Large intestine (tissue), 3 donors: ENCODE measurements around the gene DCTN2. TPM values are rescaled to one million over a fixed set of nuclear protein-coding genes. Genes with fewer than 3 reads are reported as not detected.
A peak's percentile ranks its signal among the peaks of the same experiment; 100 is the strongest.

Experiments used
- DNase-seq, 2 donors: peaks; one replicate each; pipeline versions ENCODE4 v3.0.0 to v3.0.0-alpha.2; 2013
- H3K27ac ChIP-seq: one replicate; pipeline ENCODE4 v1.5.1; 2013; ENCODE audit warnings: low read length
- H3K27me3 ChIP-seq: 2 replicates; pipeline ENCODE4 v1.6.1; 2013; ENCODE audit warnings: low read length; ENCODE audit not compliant: control insufficient read depth, insufficient read depth
- H3K36me3 ChIP-seq: 2 replicates; pipeline ENCODE4 v1.6.1; 2013; ENCODE audit warnings: low read length; ENCODE audit not compliant: control insufficient read depth, insufficient read depth
- H3K4me1 ChIP-seq: one replicate; pipeline ENCODE4 v1.6.1; 2013; ENCODE audit warnings: low read length; ENCODE audit not compliant: control insufficient read depth, insufficient read depth
- H3K4me3 ChIP-seq: one replicate; pipeline ENCODE4 v1.5.1; 2013; ENCODE audit warnings: low read length
- H3K9me3 ChIP-seq: one replicate; pipeline ENCODE4 v1.6.1; 2013; ENCODE audit warnings: mild to moderate bottlenecking, low read depth, low read length, moderate library complexity; ENCODE audit not compliant: control insufficient read depth
- WGBS: methylation state at CpG from one replicate; pipeline ENCODE4 v1.1.5; 2013; ENCODE audit warnings: low lambda C conversion rate; ENCODE audit not compliant: insufficient coverage; 5-methylcytosine and 5-hydroxymethylcytosine counted together
- polyA plus RNA-seq: library from polyadenylated mRNA; unstranded; fragments of 120-200 nt; gene quantifications from one replicate; pipeline ENCODE4 v1.2.1, GENCODE V29; 2013

The DCTN2 gene
- polyA plus RNA-seq, 1 donor: 136 TPM

DNA sequence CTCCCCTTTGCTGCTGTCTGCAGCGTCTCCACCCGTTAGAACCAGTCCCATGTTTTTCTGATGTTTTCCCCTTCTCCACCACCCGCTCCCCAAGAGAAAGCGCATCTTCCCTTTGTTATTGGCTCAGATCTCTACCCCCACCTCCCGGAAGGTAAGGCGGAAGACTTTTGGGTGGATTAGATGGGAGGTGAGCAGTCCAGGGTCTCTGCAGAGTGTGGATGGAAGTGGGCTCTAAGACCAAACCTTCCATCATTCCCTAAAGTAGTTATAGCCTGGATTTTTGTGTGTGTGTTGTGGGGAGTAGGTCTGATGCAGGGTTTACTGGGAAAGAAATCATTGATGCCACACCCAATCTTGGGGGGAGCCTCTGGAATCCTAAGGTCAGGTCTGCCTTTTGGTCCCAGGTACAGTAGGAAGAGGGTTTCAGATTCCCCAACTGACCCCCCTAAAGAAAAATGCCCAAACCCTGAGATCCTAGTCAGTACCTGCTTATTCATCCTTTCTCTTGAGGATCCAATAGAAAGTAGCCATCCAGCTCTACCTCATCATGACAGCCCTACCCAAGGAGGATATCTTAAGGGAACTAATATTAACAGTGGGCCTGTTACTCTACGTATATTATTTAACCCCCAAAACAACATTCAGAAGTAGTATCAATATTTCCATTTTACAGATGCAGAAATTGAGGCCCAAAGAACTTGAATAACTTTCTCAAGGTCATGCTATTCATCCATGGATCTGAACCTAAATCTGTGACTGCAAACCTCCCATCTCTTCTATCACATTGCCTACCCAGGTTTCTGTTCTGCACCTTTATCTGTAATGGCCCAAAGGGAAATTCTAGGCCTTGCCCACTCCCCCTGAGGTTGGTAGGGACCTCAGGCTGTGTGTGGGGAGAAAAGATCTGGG is 3.9 kb upstream of the DCTN2 start:
- H3K4me3 ChIP-seq: peak overlapping the region; percentile 27
- no peak overlapping the region for H3K27ac ChIP-seq
- H3K36me3 ChIP-seq: no peaks in the 10 kb centered on the region
- WGBS: no CpG with 5 or more reads among the region's 7 CpGs
- H3K4me1 ChIP-seq: peaks cover 8% of the 10 kb centered on the region
- H3K9me3 ChIP-seq: no peaks in the 10 kb centered on the region
- DNase-seq: no peak
- peaks cover 70% of the 10 kb centered on the region for H3K27me3 ChIP-seq

DNA sequence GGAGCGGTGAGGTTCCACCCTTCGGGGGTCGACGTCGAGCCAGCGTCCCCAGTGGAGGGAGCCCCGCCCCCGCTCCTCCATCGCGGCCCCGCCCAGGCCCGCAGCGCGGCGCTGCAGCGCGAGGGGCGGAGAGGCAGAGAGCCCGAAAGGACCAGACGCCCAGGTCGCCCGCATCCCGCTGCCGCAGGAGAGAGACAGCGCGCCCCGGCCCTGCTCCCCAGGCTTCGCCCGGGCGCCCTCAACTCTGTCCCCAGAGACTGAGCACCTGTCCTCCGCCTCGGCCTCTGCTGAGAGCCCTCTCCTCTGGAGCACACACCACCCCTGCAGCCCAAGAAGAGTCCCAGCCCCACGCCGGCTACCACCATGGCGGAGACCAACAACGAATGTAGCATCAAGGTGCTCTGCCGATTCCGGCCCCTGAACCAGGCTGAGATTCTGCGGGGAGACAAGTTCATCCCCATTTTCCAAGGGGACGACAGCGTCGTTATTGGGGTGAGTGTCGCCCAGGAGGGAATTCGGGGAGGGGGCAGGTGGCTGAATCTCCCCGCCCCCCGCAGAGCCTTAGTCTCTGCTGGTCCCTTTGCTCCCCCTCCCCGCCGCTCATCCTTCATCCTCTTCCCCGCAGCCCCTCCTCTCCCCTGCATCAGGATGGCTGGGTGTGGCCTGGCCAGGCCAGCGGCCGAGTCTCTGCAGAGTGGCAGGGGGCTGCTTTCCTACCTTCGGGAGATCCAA is 3.1 kb upstream of the DCTN2 start, which contains the start of gene KIF5A:
TSS of gene KIF5A (plus strand) at position 136 of the 732 bp plus-strand sequence. CDS start at position 364, 228 bp downstream.
- H3K4me1 ChIP-seq: peaks cover 14% of the 10 kb centered on the region
- no peaks in the 10 kb centered on the region for H3K9me3 ChIP-seq
- H3K27me3 ChIP-seq: peaks cover 70% of the 10 kb centered on the region
- no peak for DNase-seq
- H3K27ac ChIP-seq: no peak within 1 kb of the TSS
- WGBS: no CpG with 5 or more reads among the region's 52 CpGs
- peak within 1 kb of the TSS; percentile 27 for H3K4me3 ChIP-seq
- no peaks in the 10 kb centered on the region for H3K36me3 ChIP-seq

DNA sequence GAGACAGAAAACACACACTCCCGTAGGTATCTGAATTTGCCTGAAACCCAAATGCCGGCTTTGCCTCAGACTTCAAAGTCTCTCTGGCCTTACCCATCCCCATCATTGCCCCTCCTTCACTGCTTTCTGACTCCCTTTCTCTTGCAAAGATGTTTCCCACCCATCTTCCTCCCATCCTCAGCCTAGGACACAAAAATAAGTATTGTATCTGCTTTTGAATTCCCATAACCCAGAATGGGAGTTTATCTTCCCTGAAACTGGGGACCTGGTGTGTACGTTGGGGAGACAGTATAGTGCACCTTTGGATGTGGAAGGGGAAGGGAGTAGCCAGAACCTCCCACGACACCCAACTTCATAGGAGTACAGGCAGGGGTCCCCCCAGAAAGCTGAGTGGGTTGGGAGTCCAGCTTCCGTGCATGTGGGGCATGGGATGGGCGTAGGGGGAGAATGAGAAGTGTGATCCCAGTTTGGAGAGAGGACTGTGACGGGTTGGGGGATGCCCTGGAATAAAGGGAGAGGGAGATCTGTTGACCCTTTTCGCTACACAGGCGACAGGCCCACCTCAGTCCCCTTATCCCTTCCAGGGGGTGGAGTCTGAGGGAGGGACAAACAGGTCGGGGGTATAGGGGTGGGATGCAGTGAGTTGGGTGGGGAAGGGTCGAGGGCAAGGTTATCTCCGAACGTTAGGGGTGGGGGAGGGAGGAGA is 2.4 kb upstream of the DCTN2 start:
- Histone ChIP-seq H3K27me3 (peaks cover 64% of the 10 kb centered on the region), H3K4me3 (no peak overlapping the region)
- WGBS: no CpG with 5 or more reads among the region's 13 CpGs

DNA sequence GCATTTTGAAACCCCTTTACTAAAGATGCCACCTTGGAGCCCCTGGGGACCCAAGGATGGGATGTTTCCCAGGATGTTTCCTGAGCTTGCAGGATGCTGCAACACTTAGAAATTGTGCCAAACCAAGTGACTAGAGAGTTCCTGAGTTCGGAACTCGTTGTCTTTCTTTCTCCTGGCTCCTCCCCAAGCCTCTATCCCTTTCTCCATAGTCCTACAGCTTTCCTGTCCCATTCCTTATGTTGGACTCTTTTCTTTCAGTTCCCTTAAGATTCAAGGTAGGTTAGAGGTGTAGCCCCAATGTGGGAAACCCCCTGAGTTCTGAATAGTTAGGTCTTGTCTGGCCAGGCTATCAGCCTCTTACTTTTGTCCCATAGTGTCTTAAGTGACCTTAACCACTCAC is 1.5 kb upstream of the DCTN2 start:
- Histone ChIP-seq H3K27ac (no peak overlapping the region), H3K36me3 (peaks cover 3% of the 10 kb centered on the region), H3K4me3 (no peak overlapping the region), H3K9me3 (no peaks in the 10 kb centered on the region), H3K27me3 (peaks cover 57% of the 10 kb centered on the region), H3K4me1 (peaks cover 14% of the 10 kb centered on the region)
- no CpG with 5 or more reads among the region's 2 CpGs for WGBS
- no peak for DNase-seq

More for the DNA sequence above, 2.4 kb upstream of the DCTN2 start:
- Histone ChIP-seq H3K27ac (no peak overlapping the region), H3K4me1 (peaks cover 14% of the 10 kb centered on the region), H3K36me3 (no peaks in the 10 kb centered on the region), H3K9me3 (no peaks in the 10 kb centered on the region)
- no peak for DNase-seq

DNA sequence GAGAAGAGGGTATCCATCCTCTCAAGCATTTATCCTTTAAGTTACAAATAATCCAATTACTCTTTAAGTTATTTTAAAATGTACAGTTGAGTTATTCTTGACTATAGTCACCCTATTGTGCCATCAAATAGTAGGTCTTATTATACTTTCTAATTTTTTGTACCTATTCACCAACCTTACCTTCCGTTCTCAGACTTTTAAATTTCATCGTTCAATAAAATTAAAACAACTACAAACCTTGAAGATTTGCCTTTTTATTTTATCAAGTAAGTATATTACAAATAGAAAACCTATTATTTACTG is 972 bp upstream of the DCTN2 start:
- H3K27ac ChIP-seq: no peak overlapping the region
- H3K27me3 ChIP-seq: peaks cover 52% of the 10 kb centered on the region
- peaks cover 14% of the 10 kb centered on the region for H3K4me1 ChIP-seq
- H3K36me3 ChIP-seq: peaks cover 5% of the 10 kb centered on the region
- H3K9me3 ChIP-seq: no peaks in the 10 kb centered on the region
- WGBS: 100% methylated on average over 2 of the region's 2 CpGs
- DNase-seq: no peak
- H3K4me3 ChIP-seq: no peak overlapping the region

DNA sequence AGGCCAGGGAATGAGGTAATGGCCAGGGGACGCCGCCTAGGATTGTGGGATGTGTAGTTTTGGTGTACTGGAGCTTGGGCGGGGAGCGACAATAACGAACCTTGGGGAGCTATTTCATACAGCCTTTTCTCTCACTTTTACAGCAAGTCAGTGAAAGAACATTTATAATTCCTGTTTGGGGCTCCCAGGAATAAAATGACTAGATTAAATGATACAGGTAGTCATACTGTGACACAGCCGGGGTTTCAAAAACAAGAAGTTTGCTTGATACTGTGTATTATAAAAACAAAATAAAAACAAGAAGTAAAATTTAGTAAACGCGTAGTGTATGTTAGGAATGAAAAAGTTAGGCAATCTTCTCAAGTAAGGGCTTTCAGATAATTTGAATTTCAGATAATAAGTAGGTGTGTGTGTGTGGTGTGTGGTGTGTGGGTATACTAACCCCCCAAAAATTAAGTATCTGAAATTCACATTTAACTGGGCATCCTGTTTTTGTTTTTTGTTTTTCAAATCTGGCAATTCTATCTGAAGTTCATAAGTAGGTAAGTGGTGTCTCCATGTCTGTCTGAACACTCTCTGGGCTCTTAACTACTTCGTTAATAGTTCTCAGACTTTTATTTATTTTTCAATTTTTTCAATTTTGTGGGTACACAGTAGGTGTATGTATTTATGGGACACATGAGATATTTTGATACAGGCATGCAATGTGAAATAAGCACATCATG is 458 bp upstream of the DCTN2 start:
- Histone ChIP-seq H3K27me3 (peaks cover 47% of the 10 kb centered on the region), H3K27ac (no peak overlapping the region), H3K36me3 (peaks cover 5% of the 10 kb centered on the region), H3K4me1 (peaks cover 14% of the 10 kb centered on the region), H3K4me3 (peak overlapping the region; percentile 100), H3K9me3 (no peaks in the 10 kb centered on the region)
- 17% methylated on average over 4 of the region's 9 CpGs for WGBS
- DNase-seq: no peak

DNA sequence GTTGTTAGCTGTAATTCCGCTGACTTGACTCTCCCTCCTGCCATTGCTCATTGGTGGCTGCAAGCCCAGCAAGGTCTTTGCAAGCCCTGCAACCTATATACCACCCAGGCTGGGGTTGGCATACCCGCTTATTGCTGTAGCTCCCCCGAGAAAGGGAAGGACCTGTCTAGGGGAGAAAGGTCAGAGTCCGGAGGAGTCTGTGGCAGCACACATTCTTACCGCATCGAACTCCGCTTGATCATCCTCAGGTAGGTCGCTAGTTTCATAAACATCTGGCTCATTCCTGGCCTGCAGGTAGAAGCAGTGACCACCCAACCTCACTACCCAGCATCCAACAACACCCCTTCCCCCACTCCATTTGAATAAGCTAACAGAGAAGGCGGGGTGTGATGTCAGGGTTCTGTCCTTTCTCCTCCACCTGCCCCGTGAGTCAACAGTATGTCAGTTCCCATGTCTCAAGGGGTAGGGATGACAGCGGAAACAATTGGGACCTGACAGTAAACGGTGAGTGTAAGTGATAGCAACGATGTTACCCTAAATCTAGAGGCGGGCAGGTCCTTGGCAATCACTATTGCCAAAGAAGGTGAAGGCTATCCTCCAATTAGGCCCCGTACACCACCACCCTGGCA is 1.1 kb downstream of the DCTN2 start:
- H3K4me3 ChIP-seq: peak overlapping the region; percentile 100
- DNase-seq: peak; percentile 36 to 82
- peaks cover 9% of the 10 kb centered on the region for H3K36me3 ChIP-seq
- H3K9me3 ChIP-seq: no peaks in the 10 kb centered on the region
- H3K27me3 ChIP-seq: peaks cover 32% of the 10 kb centered on the region
- no CpG with 5 or more reads among the region's 15 CpGs for WGBS
- H3K4me1 ChIP-seq: peaks cover 14% of the 10 kb centered on the region
- peak overlapping the region; percentile 80 for H3K27ac ChIP-seq

DNA sequence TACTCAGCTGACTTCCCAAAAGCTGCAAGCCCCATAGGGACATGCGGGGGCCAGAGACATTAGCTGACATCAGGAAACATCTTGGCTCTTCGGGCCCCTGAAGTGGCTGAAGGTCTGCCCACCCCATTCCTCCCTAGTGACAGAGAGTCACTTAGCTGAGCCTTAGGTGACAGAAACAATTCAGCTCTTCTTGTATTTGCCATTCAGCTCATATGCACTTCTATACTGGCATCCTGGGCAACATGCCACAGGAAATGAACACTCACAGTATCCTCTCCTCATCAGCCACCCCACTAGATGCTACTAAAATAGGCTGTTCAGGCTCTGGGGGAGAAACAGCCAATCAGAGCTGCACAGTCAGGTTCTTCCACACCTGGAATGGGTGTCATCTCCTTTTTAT is 3.4 kb downstream of the DCTN2 start:
- peaks cover 8% of the 10 kb centered on the region for H3K27me3 ChIP-seq
- H3K4me3 ChIP-seq: no peak overlapping the region
- no CpG with 5 or more reads among the region's 2 CpGs for WGBS
- H3K27ac ChIP-seq: no peak overlapping the region
- DNase-seq: no peak
- peaks cover 28% of the 10 kb centered on the region for H3K36me3 ChIP-seq
- H3K4me1 ChIP-seq: peaks cover 12% of the 10 kb centered on the region
- no peaks in the 10 kb centered on the region for H3K9me3 ChIP-seq

DNA sequence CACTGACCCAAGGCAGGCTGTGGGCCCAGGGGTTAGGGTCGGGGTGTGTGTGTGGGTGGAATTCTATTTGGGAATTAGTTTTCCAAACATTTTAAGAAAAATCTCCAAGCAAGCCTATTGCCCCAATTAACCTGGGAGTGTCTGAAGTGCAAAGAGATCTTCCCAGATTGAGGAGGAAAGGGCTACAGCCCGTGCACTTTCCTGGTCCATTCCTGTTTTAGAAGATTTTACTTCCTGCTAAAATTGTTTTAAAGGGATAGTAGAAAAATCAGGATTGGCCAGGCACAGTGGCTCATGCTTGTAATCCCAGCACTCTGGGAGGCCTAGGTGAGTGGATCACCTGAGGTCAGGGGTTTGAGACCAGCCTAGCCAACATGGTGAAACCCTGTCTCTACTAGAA is 5.3 kb downstream of the DCTN2 start:
- peaks cover 12% of the 10 kb centered on the region for H3K4me1 ChIP-seq

More for the DNA sequence above, 5.3 kb downstream of the DCTN2 start:
- DNase-seq: no peak
- H3K36me3 ChIP-seq: peaks cover 40% of the 10 kb centered on the region
- H3K9me3 ChIP-seq: no peaks in the 10 kb centered on the region
- no CpG with 5 or more reads among the region's 2 CpGs for WGBS
- H3K4me3 ChIP-seq: no peak overlapping the region
- H3K27me3 ChIP-seq: no peaks in the 10 kb centered on the region
- H3K27ac ChIP-seq: no peak overlapping the region
